ENCODE measurements around the gene RSPH3.
"Not testable (repeated sequence)": the region's sequence is repeated elsewhere in the genome, so short reads cannot be mapped to it uniquely, and the experiment has no call there.

The RSPH3 gene

DNA sequence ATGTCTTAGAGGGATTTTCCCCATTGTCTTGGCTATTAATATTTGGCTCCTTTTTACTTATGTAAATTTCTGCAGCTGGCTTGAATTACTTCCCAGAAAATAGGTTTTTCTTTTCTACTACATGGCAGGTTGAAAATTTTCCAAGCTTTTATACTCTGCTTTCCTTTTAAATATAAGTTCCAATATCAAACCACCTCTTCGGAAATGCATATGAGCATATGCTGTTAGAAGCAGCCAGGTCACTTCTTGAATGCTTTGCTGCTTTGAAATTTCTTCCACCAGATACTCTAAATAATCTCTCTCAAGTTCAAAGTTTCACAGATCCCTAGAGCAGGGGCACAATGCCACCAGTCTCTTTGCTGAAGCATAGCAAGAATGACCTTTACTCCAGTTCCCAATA is 25.2 kb upstream of the RSPH3 start:
- not testable (repeated sequence) for DNase-seq (ENCODE audit: low spot score)

DNA sequence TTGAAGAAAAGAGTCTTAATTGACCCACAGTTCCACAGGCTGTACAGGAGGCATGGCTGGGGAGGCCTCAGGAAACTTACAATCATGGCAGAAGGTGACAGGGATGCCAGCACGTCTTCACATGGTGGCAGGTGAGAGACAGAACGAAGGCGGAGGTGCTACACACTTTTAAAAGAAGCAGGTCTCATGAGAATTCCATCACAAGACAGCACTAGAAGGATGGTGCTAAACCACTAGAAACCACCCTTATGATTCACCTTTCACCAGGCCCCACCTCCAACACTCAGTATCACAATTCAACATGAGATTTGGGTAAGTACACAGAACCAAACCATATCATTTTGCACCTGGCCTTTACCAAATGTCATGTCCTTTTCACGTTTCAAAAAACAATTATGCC is 23.9 kb upstream of the RSPH3 start:
- DNase-seq (ENCODE audit: low spot score): no peak

DNA sequence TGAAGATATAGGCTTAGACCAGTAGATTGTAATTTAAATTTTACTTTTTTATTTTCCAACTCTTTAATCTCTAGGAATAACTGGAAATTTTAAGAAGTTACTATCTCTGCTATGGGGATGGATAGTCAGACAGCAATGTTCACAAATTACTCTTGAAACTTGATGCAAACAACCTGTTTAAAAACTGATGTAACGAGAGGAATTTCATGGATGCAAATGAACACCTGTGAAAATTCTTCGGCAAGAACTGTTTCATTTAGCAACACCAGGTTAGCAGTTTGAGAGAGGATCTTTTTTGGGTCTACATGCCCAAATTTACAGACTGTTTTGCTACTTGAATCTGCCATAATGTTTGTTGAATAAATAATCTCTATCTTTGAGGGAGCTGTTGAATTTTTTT is 20.0 kb upstream of the RSPH3 start:
- DNase-seq (ENCODE audit: low spot score): no peak

DNA sequence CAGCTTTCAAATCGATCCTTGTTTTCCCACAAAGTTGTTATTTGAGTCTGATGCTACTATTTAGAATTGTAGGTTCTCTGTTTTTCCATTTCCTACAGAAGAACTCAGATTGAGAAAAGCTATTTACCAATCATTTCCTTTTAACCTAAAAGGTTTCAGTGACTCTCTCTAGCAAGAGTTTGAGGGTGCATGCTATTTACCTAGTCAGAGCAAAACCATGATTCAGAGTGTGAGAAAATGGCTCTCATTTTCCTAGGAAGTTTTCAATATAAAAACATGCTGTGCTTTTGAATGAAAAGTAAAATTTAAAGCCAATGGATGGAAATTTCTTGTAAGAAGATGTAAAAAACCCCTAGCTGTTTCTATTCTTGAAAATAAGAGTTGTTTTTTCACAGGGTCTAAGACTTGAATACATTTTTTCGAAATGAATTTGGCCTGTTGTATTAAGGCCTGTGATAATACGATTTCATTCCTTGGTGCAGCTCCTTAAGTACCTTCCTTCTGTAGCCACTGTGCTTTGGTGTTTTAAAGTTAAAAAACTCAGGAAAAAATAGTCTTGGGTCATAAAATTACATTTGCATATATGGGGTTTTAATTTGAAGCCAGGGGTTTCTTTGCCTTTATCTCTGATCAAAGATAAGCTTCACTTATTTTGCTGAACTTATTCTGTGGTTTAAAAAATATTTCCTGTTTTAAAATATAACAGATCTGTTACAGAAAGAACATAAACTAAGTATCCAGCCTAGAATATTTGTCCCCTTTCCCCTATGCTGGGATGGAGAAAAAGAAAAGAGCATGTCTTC is 18.0 kb upstream of the RSPH3 start:
- DNase-seq (ENCODE audit: low spot score): peak; percentile 50

DNA sequence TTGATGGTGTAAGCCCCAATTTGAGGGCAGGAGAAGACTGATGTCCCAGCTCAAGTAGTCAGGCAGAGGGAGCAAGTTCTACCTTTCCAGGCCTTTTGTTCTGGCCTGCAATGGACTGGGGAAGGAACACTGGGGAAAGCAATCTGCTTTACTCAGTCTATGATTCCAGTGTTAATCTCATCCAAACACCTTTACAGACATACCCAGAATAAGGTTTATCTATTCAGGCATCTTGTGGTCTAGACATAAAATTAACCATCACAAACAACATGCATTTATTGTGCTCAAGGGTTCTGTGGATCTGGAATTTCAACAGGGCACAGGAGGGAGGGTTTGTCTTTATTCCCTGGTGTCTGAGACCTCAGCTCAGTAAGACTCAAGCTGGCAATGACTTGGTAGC is 14.4 kb upstream of the RSPH3 start:
- DNase-seq (ENCODE audit: low spot score): no peak

DNA sequence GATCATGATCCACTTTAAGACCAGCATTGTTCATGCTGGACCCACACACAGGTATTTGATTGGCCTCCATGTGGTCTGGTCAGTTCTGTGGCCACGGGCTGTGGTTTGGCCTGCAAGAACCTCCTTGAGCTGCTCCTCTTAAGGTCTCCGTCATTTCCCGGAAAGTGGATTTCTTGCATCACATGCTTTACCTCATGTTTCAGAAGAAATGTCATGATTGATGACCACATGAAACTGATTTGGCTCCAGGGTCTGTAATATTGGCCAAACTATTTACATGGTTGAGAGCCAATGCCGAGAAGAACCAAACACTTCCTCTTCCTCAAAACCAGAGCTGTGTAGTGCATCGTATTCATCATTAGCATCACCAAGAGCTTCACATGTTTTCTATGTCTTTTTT is 13.2 kb upstream of the RSPH3 start:
- DNase-seq (ENCODE audit: low spot score): no peak

DNA sequence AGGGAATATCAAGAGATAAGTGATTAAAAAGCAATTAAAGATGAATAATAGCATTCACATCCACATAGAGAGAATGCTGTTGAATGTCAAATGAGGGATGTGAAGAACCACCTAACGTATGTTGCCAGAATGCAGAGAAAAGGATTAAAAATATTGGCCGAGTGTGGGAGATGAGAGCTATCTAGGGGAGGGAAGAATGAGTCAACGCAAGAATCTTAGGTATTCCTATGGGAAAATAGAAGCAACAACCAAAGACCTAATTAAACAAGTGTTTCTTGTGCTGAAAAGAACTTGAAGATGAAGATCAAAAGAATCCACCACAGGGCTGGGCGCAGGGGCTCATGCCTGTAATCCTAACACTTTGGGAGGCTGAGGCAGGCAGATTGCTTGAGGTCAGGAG is 12.2 kb upstream of the RSPH3 start:
- no peak for DNase-seq (ENCODE audit: low spot score)

DNA sequence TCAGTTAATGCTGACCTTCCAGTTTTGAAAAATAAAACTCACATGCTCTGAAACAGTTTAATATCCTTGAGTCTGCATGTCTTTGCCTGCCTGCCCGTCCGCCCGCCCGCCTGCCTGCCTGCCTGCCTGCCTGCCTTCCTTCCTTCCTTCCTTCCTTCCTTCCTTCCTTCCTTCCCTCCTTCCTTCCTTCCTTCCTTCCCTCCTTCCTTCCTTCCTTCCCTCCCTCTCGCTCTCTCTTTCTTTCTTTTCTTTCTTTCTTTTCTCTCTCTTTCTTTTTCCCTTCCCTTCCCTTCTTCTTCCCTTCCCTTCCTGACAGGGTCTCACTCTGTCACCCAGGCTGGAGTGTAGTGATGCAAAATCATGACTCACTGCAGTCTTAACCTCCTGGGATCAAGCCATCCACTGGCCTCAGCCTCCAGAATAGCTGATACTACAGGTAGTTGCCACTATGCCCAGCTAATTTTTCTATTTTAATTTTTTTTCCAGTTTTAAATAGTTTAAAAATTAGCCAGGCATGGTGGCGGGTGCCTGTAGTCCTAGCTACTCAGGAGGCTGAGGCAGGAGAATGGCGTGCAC is 10.1 kb upstream of the RSPH3 start:
- not testable (repeated sequence) for DNase-seq (ENCODE audit: low spot score)

DNA sequence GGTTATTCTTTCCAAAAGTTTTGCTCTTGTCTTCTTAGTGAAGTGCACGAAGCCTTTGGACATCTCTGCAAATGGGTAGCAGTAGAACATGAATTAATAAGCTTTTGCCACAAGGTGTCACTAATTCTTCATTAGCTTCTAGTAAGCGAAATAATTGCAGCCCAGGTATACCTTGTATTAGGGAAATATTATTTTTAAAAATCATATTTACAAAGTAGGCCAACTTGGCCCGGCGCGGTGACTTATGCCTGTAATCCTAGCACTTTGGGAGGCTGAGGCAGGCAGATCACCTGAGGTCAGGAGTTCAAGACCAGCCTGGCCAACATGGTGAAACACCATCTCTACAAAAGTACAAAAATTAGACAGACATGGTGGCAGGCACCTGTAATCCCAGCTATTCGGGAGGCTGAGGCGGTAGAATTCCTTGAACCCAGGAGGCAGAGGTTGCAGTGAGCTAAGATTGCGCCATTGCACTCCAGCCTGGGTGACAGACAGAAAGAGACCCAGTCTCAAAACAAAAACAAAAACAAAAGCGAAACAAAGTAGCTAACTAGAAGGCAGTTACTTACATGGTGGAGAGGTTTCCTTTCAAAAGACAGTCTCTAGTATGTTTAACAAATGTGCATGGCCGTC is 8.8 kb upstream of the RSPH3 start:
- DNase-seq (ENCODE audit: low spot score): peak; percentile 78

DNA sequence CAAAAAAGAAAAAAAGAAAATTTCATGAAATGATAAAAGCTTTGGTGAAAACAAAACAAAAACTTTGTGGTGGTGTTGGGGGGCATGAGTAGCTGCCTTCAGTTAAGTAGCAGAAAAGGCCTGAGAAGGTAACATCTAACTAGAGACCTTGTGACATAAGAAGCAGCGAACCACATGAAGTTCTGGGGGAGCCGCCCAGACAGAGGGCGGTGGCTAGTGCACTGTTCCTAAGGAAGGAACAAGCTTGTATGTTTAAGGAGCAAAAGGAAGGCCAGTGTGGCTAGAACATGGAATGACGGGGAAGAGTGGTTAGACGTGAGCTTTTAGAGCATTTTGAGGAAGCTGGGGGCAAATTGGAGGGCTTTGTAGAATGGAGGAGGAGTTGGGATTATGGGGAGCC is 7.5 kb upstream of the RSPH3 start:
- no peak for DNase-seq (ENCODE audit: low spot score)

DNA sequence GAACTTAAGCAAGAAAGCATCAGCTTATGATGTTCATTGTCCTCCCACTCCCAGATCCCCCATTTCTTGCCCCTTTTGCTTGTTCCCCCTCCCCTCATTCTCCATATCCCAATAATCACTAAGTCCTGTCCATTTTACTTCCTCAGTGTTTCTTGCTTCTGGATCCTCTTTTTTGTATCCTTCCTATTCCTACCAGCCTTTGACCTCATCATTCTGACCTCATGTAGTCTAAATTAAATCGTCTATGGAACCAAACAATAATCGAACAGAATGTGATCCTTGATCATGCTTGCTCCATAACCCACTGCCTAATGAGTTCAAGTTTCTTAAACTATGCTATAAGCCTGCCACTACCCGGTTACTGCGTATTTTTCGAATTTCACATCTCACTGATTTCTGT is 5.4 kb upstream of the RSPH3 start:
- no peak for DNase-seq (ENCODE audit: low spot score)

DNA sequence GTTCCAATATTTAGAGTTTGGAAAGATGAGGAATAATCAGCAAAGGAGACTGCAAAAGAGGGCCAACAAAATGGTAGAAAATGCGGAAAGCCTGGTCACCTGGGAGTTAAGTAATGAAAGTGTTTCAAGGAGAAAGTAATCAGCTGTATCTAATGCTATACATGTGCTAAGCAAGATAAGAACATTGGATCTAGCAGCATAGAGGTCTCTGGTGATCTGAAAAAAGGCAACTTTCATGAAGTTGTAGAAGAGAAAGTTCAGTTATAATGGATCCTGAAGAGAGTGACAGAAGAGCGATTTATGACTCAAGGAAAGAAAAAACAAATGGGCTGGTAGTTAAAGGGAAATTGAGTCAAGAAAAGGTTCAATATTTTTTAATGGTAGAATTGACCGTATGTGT is 4.6 kb upstream of the RSPH3 start:
- no peak for DNase-seq (ENCODE audit: low spot score)

DNA sequence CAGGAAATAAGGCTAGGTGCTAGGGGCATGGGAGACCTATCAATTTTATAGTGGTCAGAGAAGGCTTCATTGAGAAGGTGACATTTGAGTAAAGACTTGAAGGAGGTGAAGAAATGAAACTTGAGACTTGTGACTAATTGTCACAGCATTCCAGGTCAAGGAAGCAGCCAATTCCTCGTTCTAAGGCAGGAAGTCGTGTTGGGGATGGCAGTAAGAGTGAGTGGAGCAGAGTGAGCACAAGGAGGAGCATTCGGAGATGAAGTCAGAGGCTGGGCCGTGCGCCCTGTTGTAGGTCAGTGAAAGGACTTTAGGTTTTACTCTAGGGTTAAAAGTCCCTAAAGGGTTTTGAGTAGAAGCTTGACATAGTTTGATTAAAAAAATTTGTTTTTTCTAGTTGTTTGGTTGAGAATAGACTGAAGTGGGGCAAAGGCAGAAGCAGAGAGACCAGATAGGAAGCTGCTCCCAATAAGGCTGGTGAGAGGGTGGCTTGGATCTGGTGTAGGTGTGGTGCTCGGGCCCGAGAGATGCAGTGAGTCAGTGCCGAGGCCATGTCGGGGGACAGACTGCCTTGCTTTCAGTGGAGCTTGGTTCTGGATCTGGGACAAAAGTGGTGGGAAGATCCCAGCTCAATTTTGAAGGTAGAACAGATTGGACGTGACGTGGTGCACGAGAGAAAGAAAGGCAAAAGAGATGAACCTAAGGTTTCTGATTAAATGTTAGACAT is 2.6 kb upstream of the RSPH3 start:
- no peak for DNase-seq (ENCODE audit: low spot score)

DNA sequence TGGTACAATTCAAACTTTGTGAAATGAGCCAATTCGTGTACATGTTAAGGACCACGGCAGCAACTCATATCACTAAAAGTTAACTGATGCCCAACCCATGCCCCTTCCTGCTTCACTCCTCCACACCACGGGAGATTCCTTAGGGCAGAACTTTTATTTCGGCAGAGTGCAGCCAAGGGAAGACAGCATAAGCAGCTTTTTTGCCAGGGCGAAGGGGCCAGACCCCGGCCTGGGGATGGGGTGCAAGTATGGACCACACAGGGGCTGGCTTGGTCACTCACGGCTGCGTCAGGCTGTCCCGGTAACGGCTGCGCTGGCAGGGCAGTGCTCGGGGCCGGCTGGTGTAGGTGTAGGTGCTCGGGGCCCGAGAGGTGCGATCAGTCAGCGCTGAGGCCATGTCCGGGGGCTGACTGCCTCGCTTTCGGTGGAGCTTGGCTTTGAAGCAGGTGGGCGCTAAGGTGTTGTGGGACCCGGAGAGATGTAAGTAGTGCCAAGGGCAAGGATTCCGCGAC is 792 bp downstream of the RSPH3 start:
- DNase-seq (ENCODE audit: low spot score): no peak

DNA sequence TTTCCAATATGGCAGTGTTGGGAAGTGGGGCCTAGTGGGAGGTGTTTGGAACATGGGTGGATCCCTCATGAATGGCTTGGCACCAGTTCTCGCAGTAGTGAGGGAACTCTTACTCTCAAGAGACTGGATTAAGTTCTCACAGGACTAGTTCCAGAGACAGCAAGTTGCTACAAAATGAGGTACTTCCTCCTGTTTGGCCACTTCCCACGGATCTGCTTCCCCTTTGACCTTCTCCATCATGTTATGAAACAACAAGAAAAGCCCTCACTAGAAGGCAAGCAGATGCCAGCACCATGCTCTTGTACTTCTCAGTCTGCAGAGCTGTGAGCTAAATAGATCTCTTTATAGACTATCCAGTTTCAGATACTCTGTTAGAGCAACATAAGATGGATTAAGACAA is 3.1 kb downstream of the RSPH3 start:
- no peak for DNase-seq (ENCODE audit: low spot score)

DNA sequence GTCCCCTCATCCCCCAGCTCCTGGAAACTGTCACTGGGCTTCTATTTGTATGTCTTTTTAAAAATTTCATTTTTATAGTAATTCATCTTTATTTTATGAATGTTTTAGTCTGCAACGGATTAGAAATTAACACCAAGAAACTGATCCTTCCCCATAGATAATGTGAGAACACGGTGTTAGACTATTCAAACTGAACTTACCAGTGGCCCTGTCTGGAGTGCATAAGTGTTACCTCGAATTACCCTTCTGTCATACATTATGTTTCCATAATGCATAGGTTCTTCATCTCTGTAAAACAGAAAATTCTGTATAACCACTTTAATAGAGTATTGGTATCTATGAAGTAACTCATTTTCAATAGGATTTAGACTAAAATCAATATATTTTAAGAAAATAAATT is 6.4 kb downstream of the RSPH3 start:
- DNase-seq (ENCODE audit: low spot score): no peak

DNA sequence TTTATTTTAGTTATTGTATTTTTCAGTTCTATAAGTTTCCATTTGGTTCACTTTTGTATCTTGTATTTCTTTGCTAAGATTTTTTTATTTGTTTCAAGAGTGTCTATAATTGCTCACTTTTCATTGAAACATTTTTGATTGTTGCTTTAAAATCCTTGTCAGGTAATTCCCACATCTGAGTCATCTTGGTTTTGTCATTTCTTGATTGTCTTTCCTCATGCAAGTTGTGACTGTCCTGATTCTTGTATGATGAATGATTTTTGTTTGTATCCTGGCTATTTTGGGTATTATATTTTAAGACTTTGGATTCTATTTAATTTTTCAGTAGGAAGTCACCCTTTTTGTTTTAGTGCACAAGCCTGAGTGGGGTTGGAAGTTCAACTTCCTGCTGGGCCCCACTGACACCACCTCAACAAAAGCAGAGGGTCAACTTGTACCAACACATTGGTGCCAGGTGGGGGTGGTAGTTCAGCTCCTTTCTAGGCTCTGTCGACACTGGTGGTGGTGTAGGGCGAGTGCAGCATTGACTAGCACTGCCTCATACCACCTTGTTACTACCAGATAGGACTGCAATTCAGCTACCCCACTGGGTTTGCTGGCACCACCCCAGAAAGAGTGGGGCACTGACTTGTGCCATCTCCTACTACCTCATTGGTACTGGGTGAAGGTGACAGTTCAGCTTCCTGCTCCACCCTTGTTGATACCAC is 8.8 kb downstream of the RSPH3 start:
- DNase-seq (ENCODE audit: low spot score): no peak

DNA sequence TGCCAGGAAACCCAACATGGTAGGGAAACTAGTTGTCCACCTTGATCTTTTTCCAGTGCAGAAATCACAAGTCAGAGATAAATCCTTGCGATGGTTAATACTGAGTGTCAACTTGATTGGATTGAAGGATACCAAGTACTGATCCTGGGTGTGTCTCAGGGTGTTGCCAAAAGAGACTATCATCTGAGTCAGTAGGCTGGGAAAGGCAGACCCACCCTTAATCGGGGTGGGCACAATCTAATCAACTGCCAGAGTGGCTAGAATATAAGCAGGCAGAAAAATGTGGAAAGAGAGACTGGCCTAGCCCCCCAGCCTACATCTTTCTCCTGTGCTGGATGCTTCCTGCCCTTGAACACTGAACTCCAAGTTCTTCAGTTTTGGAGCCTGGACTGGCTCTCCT is 10.3 kb downstream of the RSPH3 start:
- not testable (repeated sequence) for DNase-seq (ENCODE audit: low spot score)

DNA sequence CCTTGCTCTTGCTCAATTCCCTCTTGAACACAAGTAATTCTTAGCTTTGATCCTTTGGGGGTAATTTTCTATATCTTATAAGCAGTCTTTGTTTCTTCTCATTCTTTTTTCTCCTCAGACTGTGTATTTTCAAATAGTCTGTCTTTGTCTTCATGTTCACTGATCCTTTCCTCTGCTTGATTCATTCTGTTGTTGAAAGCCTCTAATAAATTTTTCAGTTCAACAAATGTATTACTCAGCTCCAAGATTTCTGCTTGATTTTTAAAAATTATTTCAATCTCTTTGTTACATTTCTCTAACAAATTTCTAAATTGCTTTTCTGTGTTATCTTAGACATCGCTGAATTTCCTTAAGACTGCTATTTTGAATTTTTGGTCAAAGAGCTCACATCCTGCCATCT is 11.5 kb downstream of the RSPH3 start:
- DNase-seq (ENCODE audit: low spot score): no peak

DNA sequence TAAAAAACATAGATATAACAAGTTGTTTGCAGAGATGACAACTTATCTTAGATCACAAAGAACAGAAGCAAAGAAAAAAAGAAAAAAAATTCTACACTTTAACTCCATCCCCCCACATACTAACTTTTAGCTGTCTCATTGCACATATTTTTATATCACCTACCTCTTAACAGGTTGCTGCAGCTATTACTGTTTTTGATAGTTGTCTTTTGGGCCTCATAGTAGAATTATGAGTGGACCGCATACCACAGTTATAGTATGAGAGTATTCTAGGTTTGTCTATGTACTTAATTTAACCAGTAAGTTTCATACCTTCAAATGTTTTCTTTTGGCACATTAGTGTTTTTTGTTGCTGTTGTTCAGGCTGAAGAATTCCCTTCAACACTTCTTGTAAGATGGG is 12.3 kb downstream of the RSPH3 start:
- no peak for DNase-seq (ENCODE audit: low spot score)

DNA sequence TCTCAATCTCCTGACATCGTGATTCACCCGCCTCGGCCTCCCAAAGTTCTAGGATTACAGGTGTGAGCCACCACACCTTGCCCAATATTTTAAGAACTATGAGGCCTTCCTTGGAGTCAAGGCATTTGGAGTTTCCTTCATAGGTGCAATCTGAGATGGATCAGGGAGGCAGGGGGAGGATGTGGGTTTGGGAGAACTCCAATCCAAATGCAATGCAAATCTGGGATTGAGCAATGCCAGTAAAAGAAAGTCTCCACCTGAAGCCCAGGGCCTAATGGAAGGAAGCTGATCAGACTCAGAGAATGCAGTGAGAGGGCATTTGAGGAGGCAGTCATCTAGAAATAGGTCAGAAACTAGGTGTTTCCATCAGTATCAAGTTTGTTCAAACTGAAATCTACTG is 21.2 kb downstream of the RSPH3 start:
- no peak for DNase-seq (ENCODE audit: low spot score)

DNA sequence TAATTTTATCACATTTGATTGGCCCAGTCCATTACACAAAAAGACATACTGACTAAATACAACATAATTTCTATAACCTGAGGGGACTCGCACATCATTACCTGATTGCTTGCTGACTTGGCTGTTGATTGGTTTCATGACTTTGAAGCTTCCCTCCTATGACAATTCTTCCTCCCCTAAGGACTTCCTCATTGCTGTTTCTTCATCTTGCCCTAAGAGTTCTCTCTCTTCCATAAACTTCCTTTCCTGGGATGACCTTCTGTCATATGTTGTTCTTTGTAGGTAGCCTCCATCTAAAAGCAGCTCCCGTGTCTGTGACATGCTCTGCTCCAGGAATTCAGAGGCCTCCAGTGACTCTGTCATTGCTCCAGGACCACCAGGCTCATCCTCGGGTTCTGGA is 22.6 kb downstream of the RSPH3 start:
- DNase-seq (ENCODE audit: low spot score): no peak

Measured in CD4-positive, alpha-beta T cell treated with Interleukin-2 at 100 ng/mL for 4 hours (primary cell).